ENCODE measurements around the gene CUBN.

GRCh38 chr10:17005621-17006566 is 123.7 kb downstream of the CUBN start:
- no peak for TF ChIP-seq CTCF (IDR thresholded peaks at IDR 0.05; ENCODE audit: insufficient read depth, low read depth, low read length)
- TF ChIP-seq EZH2 (IDR thresholded peaks at IDR 0.05; ENCODE audit: insufficient read depth, low read length) = no peak

All from astrocyte (in vitro differentiated cells and primary cell).